H1 (cell line): ENCODE data around the gene PCDHAC1. TPM values are rescaled to one million over a fixed set of nuclear protein-coding genes. Genes with fewer than 3 reads are reported as not detected.

Experiments used
- CTCF ChIA-PET: fragments of 300-600 bp; sonication (Branson Sonifier 250); formaldehyde crosslinking; loops from one replicate; lab custom pipeline; 2021; ENCODE audit not compliant: partially characterized antibody; lab: Charles Lee
- POLR2A ChIA-PET: fragments of 300-600 bp; sonication (Branson Sonifier 250); formaldehyde crosslinking; loops from one replicate; lab custom pipeline; 2021; ENCODE audit warnings: inconsistent platforms; ENCODE audit not compliant: partially characterized antibody; lab: Charles Lee
- DNase-seq, 2 experiments: peaks; one replicate each; pipeline versions ENCODE4 v3.0.0 to v3.0.0-alpha.2; 2010 to 2022; ENCODE audit warnings: low spot score in 2 of 2, low read depth in 1 of 2, mixed read lengths in 1 of 2
- FAIRE-seq: peaks from 2 replicates; lab custom pipeline; 2011; peaks lifted over from hg19 to GRCh38; lab: Jason Lieb, UNC
- H2AFZ ChIP-seq: 2 replicates; pipeline ENCODE4 v1.8.1; 2012; ENCODE audit warnings: low read length, inconsistent platforms
- H2AK5ac ChIP-seq: 2 replicates; pipeline ENCODE4 v1.6.1; 2013; ENCODE audit warnings: low read depth, low read length
- H2BK120ac ChIP-seq: replicated peaks from 2 replicates; pipeline ENCODE3; 2013; ENCODE audit warnings: low read depth, low read length, inconsistent platforms
- H2BK12ac ChIP-seq: 2 replicates; pipeline ENCODE4 v1.6.1; 2013; ENCODE audit warnings: low read depth, low read length
- H2BK15ac ChIP-seq: 2 replicates; pipeline ENCODE4 v1.6.1; 2013; ENCODE audit warnings: low read length
- H2BK20ac ChIP-seq: 2 replicates; pipeline ENCODE4 v1.6.1; 2013; ENCODE audit warnings: low read length
- H2BK5ac ChIP-seq: 2 replicates; pipeline ENCODE4 v1.6.1; 2013; ENCODE audit warnings: low read depth, low read length
- H3K14ac ChIP-seq: 2 replicates; pipeline ENCODE4 v1.6.1; 2013; ENCODE audit warnings: inconsistent platforms; ENCODE audit not compliant: insufficient read length
- H3K18ac ChIP-seq: 2 replicates; pipeline ENCODE4 v1.6.1; 2013; ENCODE audit warnings: low read length; ENCODE audit errors: extremely low read depth
- H3K23ac ChIP-seq: 2 replicates; pipeline ENCODE4 v1.6.1; 2013; ENCODE audit warnings: inconsistent platforms; ENCODE audit not compliant: insufficient read length
- H3K23me2 ChIP-seq: 2 replicates; pipeline ENCODE4 v1.6.1; 2013; ENCODE audit warnings: low read depth, low read length
- H3K27ac ChIP-seq: 2 replicates; pipeline ENCODE4 v1.6.1; 2011; ENCODE audit warnings: low read depth, low read length, inconsistent platforms
- H3K27me3 ChIP-seq, 4 experiments: replicated peaks in 1 of 4; 1 replicate in 1 of 4; 2 replicates in 3 of 4; pipeline versions ENCODE4 v1.6.1 to v1.8.1; 2011 to 2013; ENCODE audit warnings: low read length in 3 of 4, mild to moderate bottlenecking in 3 of 4, inconsistent platforms in 2 of 4, mixed read lengths in 2 of 4, moderate library complexity in 1 of 4; ENCODE audit not compliant: control insufficient read depth in 3 of 4, insufficient read depth in 3 of 4; ENCODE audit errors: extremely low read depth in 1 of 4
- H3K36me3 ChIP-seq, 4 experiments: 2 replicates each; pipeline versions ENCODE4 v1.6.1 to v1.8.1; 2011 to 2013; ENCODE audit warnings: mild to moderate bottlenecking in 4 of 4, low read length in 3 of 4, moderate library complexity in 2 of 4, control low read depth in 1 of 4, inconsistent platforms in 1 of 4; ENCODE audit not compliant: insufficient read depth in 4 of 4, control insufficient read depth in 2 of 4
- H3K4ac ChIP-seq: replicated peaks from 2 replicates; pipeline ENCODE3; 2013; ENCODE audit warnings: low read length, low read depth, mixed read lengths, inconsistent platforms; ENCODE audit not compliant: insufficient read length
- H3K4me1 ChIP-seq, 4 experiments: replicated peaks in 1 of 4; 1 replicate in 1 of 4; 2 replicates in 3 of 4; pipeline versions ENCODE4 v1.6.1 to v1.8.1; 2011 to 2013; ENCODE audit warnings: low read length in 3 of 4, inconsistent platforms in 2 of 4, mixed read lengths in 1 of 4; ENCODE audit not compliant: insufficient read depth in 4 of 4, control insufficient read depth in 3 of 4
- H3K4me2 ChIP-seq, 2 experiments: 2 replicates each; pipeline versions ENCODE4 v1.6.1 to v1.8.1; 2011 to 2013; ENCODE audit warnings: low read depth in 2 of 2, low read length in 2 of 2, control low read depth in 1 of 2, inconsistent platforms in 1 of 2, mild to moderate bottlenecking in 1 of 2; ENCODE audit not compliant: insufficient read depth in 1 of 2
- H3K4me3 ChIP-seq, 4 experiments: fragments of 200-600, 300-600 bp in 1 of 4; sonication (generic), shearing (Covaris generic), sonication (Bioruptor Twin) in 1 of 4; 2 replicates each; pipeline versions ENCODE4 v1.5.1 to v1.8.1; 2011 to 2016; ENCODE audit warnings: low read length in 4 of 4, low read depth in 3 of 4, control low read depth in 2 of 4, inconsistent platforms in 2 of 4, mild to moderate bottlenecking in 2 of 4, mixed read lengths in 1 of 4, moderate library complexity in 1 of 4; ENCODE audit not compliant: insufficient read depth in 2 of 4; ENCODE audit errors: extremely low read depth in 1 of 4
- H3K56ac ChIP-seq: replicated peaks from 2 replicates; pipeline ENCODE3; 2013; ENCODE audit warnings: low read depth, mild to moderate bottlenecking, mixed read lengths, low read length, inconsistent platforms; ENCODE audit not compliant: insufficient read length
- H3K79me1 ChIP-seq: 2 replicates; pipeline ENCODE4 v1.6.1; 2013; ENCODE audit warnings: low read depth, low read length, control low read depth
- H3K79me2 ChIP-seq, 2 experiments: 2 replicates each; pipeline versions ENCODE4 v1.6.1 to v1.8.1; 2012 to 2013; ENCODE audit warnings: low read length in 2 of 2, mild to moderate bottlenecking in 2 of 2, inconsistent platforms in 1 of 2; ENCODE audit not compliant: insufficient read depth in 2 of 2, control insufficient read depth in 1 of 2
- H3K9ac ChIP-seq, 4 experiments: replicated peaks in 1 of 4; 1 replicate in 1 of 4; 2 replicates in 3 of 4; pipeline versions ENCODE4 v1.6.1 to v1.8.1; 2011 to 2013; ENCODE audit warnings: low read depth in 3 of 4, low read length in 3 of 4, control low read depth in 2 of 4, mild to moderate bottlenecking in 2 of 4, moderate library complexity in 2 of 4, inconsistent platforms in 1 of 4; ENCODE audit errors: extremely low read depth in 1 of 4
- H3K9me3 ChIP-seq, 2 experiments: 2 replicates each; pipeline versions ENCODE4 v1.6.1 to v1.8.1; 2012 to 2013; ENCODE audit warnings: mild to moderate bottlenecking in 2 of 2, moderate library complexity in 2 of 2, control low read depth in 1 of 2, inconsistent platforms in 1 of 2, low read depth in 1 of 2, low read length in 1 of 2, mixed read lengths in 1 of 2; ENCODE audit not compliant: insufficient read depth in 2 of 2
- H4K20me1 ChIP-seq, 2 experiments: replicated peaks in 1 of 2; 2 replicates each; pipeline versions ENCODE3 to v1.8.1; 2011 to 2013; ENCODE audit warnings: inconsistent platforms in 2 of 2, low read length in 2 of 2, mild to moderate bottlenecking in 1 of 2; ENCODE audit not compliant: insufficient read depth in 2 of 2, control insufficient read depth in 1 of 2
- H4K5ac ChIP-seq: 2 replicates; pipeline ENCODE4 v1.6.1; 2013; ENCODE audit warnings: low read length, low read depth, mixed read lengths, inconsistent platforms; ENCODE audit not compliant: insufficient read length
- H4K8ac ChIP-seq: 2 replicates; pipeline ENCODE4 v1.8.0; 2013; ENCODE audit warnings: mild to moderate bottlenecking, moderate library complexity, low read length, inconsistent platforms; ENCODE audit not compliant: insufficient read depth; ENCODE audit errors: extremely low read depth
- H4K91ac ChIP-seq: replicated peaks from 2 replicates; pipeline ENCODE3; 2013; ENCODE audit warnings: low read length, mixed read lengths, inconsistent platforms; ENCODE audit not compliant: insufficient read length
- E2F6 ChIP-seq: IDR thresholded peaks from 2 replicates; pipeline ENCODE4 v1.6.1; 2012; ENCODE audit warnings: inconsistent platforms
- EGR1 ChIP-seq: IDR thresholded peaks from 2 replicates; pipeline ENCODE4 v1.6.1; 2011; ENCODE audit warnings: low read depth, low read length, borderline replicate concordance
- GABPA ChIP-seq: IDR thresholded peaks from 2 replicates; pipeline ENCODE4 v1.6.1; 2011; ENCODE audit warnings: mild to moderate bottlenecking, low read length, moderate library complexity, borderline replicate concordance; ENCODE audit not compliant: insufficient read depth
- MAX ChIP-seq: IDR thresholded peaks from 2 replicates; pipeline ENCODE4 v1.6.1; 2012; ENCODE audit warnings: inconsistent platforms
- POLR2A ChIP-seq, 2 experiments: IDR thresholded peaks; 1 replicate in 1 of 2; 2 replicates in 1 of 2; pipeline ENCODE4 v1.6.1; 2011; ENCODE audit warnings: low read depth in 2 of 2, low read length in 2 of 2, mild to moderate bottlenecking in 2 of 2; ENCODE audit errors: control extremely low read depth in 1 of 2
- SIX5 ChIP-seq: IDR thresholded peaks from 2 replicates; pipeline ENCODE4 v1.6.1; 2011; ENCODE audit warnings: mild to moderate bottlenecking, low read depth, low read length
- SP1 ChIP-seq: IDR thresholded peaks from 2 replicates; pipeline ENCODE4 v1.6.1; 2011; ENCODE audit warnings: low read depth, low read length
- SUZ12 ChIP-seq: fragments of 200-600 bp; sonication (generic); IDR thresholded peaks from 2 replicates; pipeline ENCODE4 v1.6.1; 2012; ENCODE audit warnings: mild to moderate bottlenecking, inconsistent platforms, low read length, moderate library complexity, mixed read lengths
- WGBS, 2 experiments: shearing (Covaris generic) in 1 of 2; methylation state at CpG; one replicate each; pipeline versions ENCODE4 v1.1.6 to v1.1.7; 2013 to 2015; ENCODE audit warnings: low lambda C conversion rate in 2 of 2, mixed read lengths in 2 of 2, inconsistent platforms in 1 of 2, low coverage in 1 of 2, missing lambda C conversion rate in 1 of 2; ENCODE audit not compliant: insufficient replicate concordance in 2 of 2, insufficient coverage in 1 of 2, insufficient read length in 1 of 2; ENCODE audit errors: extremely low coverage in 1 of 2, missing lambda C conversion rate in 1 of 2; 5-methylcytosine and 5-hydroxymethylcytosine counted together
- long read RNA-seq, 2 experiments: library from RNA in 1 of 2; library from capped mRNA in 1 of 2; stranded (forward); transcript quantifications; one replicate each; pipeline ENCODE4 v2.0.0, GENCODE V29; 2021; ENCODE audit warnings: inconsistent platforms in 1 of 2
- polyA minus RNA-seq, 3 experiments: library from RNA; depleted of rRNA, polyadenylated mRNA; stranded (reverse); fragments of >200 nt; gene quantifications; 1 replicate in 2 of 3; 2 replicates in 1 of 3; pipeline ENCODE4 v1.2.3, GENCODE V29; 2011
- polyA plus RNA-seq, 7 experiments: library from polyadenylated mRNA; depleted of rRNA in 3 of 7; stranded (reverse) in 5 of 7; unstranded in 2 of 7; fragments of >200 nt in 5 of 7; fragments of 200-250 nt in 2 of 7; gene quantifications; 1 replicate in 5 of 7; 2 replicates in 1 of 7; 4 replicates in 1 of 7; pipeline versions ENCODE4 v1.2.1 to v1.2.3, GENCODE V29; 2011 to 2013; ENCODE audit warnings: missing spikeins in 2 of 7, mixed read lengths in 2 of 7
- total RNA-seq: library from RNA; stranded (reverse); fragmentation: NEBNext Ultra II Directional; extraction: Animal tissue kit (Norgen Biotek cat#: 25700); gene quantifications from 2 replicates; pipeline ENCODE4 v1.2.1, GENCODE V29; 2021

The PCDHAC1 gene
- total RNA-seq, result 4.5 and 5.0 TPM in 2 replicates
- polyA plus RNA-seq (2011; rRNA removed), result 2.2 and 2.4 TPM in 2 replicates
- 2.1 TPM for polyA plus RNA-seq (2011; cell fraction: cytosol; rRNA removed)
- polyA plus RNA-seq (2011; cell fraction: nucleus; rRNA removed), result 5.7 TPM
- 1.5 to 2.8 TPM (median 2.2 TPM) in 4 replicates for polyA plus RNA-seq (2012, experiment 1 of 2)
- 0.39 TPM for polyA plus RNA-seq (2012, experiment 2 of 2)
- 3.1 TPM for polyA plus RNA-seq (2013, experiment 1 of 2)
- 3.1 TPM for polyA plus RNA-seq (2013, experiment 2 of 2)
- polyA minus RNA-seq (2011; rRNA and poly(A)+ RNA removed), result 24.1 and 26.3 TPM in 2 replicates
- polyA minus RNA-seq (2011; cell fraction: cytosol; rRNA and poly(A)+ RNA removed), result 10.3 TPM
- polyA minus RNA-seq (2011; cell fraction: nucleus; rRNA and poly(A)+ RNA removed), result 24.4 TPM
- long read RNA-seq, experiment 1, partial matches to known transcripts, result 0 of 2 reads
- long read RNA-seq, experiment 1, other reads (novel, unspliced or antisense), result 2 of 2 reads
- long read RNA-seq, experiment 2, result 0 reads

- no peak for DNase-seq
- TF ChIP-seq MAX (0 out of 2 replicates have a peak, but pooled peaks have one; percentile 9), E2F6 (peak; percentile 71; the same call in 1 of the 2 replicates), SIX5 (no peak), SUZ12 (0 out of 2 replicates have a peak, but pooled peaks have one; percentile 11), SP1 (0 out of 2 replicates have a peak, but pooled peaks have one; percentile 1), GABPA (no peak), POLR2A (IDR thresholded peaks at IDR 0.05; ENCODE audit: control extremely low read depth in 1 of 2, low read depth in 2 of 2, low read length in 2 of 2) (0 out of 3 replicates have a peak, but pooled peaks of 1 of the 2 experiments have one; percentile 35), EGR1 (0 out of 2 replicates have a peak, but pooled peaks have one; percentile 44)
These were observed at the start of gene PCDHAC1 for GRCh38 chr5:140925806-140926442. Gene PCDHAC1 (plus strand): TSS chr5:140926299. CDS start chr5:140926893, 594 bp downstream.

More at GRCh38 chr5:140925806-140926442, at the start of gene PCDHAC1:
- Histone ChIP-seq H3K4me1 (peaks cover 0 to 15% (median 11%) of the 10 kb centered on the region in 4 experiments; a peak in 6 of 7 replicates), H2AK5ac (no peak within 1 kb of the TSS), H4K5ac (no peak within 1 kb of the TSS), H3K79me2 (no peaks in the 10 kb centered on the region), H3K56ac (peak within 1 kb of the TSS; percentile 38), H2AFZ (peak within 1 kb of the TSS; percentile 84), H3K9me3 (no peaks in the 10 kb centered on the region), H3K4me3 (peak within 1 kb of the TSS; percentile 62 to 75 (median 70)), H3K36me3 (no peaks in the 10 kb centered on the region), H3K4ac (peak within 1 kb of the TSS; percentile 32), H2BK15ac (no peak within 1 kb of the TSS), H3K14ac (no peak within 1 kb of the TSS), H3K27me3 (peaks cover 0 to 25% (median 15%) of the 10 kb centered on the region in 4 experiments; a peak in 6 of 7 replicates), H4K20me1 (peaks cover 9 to 15% of the 10 kb centered on the region in 2 experiments), H3K23ac (no peak within 1 kb of the TSS), H4K8ac (peak within 1 kb of the TSS; percentile 91), H2BK12ac (peak within 1 kb of the TSS; percentile 80; the same call in 1 of the 2 replicates), H3K23me2 (peaks cover 20% of the 10 kb centered on the region), H2BK20ac (no peak within 1 kb of the TSS), H3K9ac (peak within 1 kb of the TSS in 3 of 4 experiments; percentile 42 to 58 (median 51); a peak in 5 of 7 replicates), H3K4me2 (peak within 1 kb of the TSS; percentile 95 to 97), H3K79me1 (no peaks in the 10 kb centered on the region; the same call in none of the 2 replicates), H2BK5ac (no peak within 1 kb of the TSS; the same call in 1 of the 2 replicates), H4K91ac (peak within 1 kb of the TSS; percentile 59), H3K27ac (no peak within 1 kb of the TSS), H3K18ac (peak within 1 kb of the TSS; percentile 85; the same call in 1 of the 2 replicates), H2BK120ac (no peak within 1 kb of the TSS)
- FAIRE-seq, result no peak
- POLR2A ChIA-PET, result interaction anchor here (0.7 to 3.8 kb wide), 6 partner anchors 41 to 125 kb away, joined by 3 to 41 read pairs (median 8); partner anchors contain the start of genes PCDHA12, PCDHAC2 and PCDHB1
- WGBS, 2 experiments, result 2% methylated on average over 41 of the region's 41 CpGs; no CpG with 5 or more reads in 1 of the 2 experiments
- CTCF ChIA-PET, result interaction anchor here (0.6 to 4.8 kb wide), 42 partner anchors 9 to 563 kb away, joined by 3 to 78 read pairs (median 6); partner anchors contain the start of genes PCDHA10, PCDHA11, PCDHA12 and PCDHA13
